ENCODE results near the gene TELO2.

GRCh38 chr16:1496464-1496863, 3.3 kb downstream of the TELO2 start:
- no peak for TF ChIP-seq POLR2A (IDR thresholded peaks at IDR 0.05)
- no peak for TF ChIP-seq CTCF (IDR thresholded peaks at IDR 0.05)
